ENCODE data around the gene NPEPL1.

GRCh38 chr20:58645412-58645968, 47.1 kb upstream of the NPEPL1 start:
- TF ChIP-seq MYC (IDR thresholded peaks at IDR 0.05; ENCODE audit: borderline replicate concordance, low read length) (no peak), SMC3 (IDR thresholded peaks at IDR 0.05) (no peak), CTCF (IDR thresholded peaks at IDR 0.05) (no peak), PBX3 (IDR thresholded peaks at IDR 0.05) (no peak), POLR2A (IDR thresholded peaks at IDR 0.05; ENCODE audit: low read length) (no peak), REST (IDR thresholded peaks at IDR 0.05) (no peak), RFX5 (IDR thresholded peaks at IDR 0.05) (no peak), MAX (IDR thresholded peaks at IDR 0.05) (no peak), SREBF2 (IDR thresholded peaks at IDR 0.05) (no peak), EP300 (IDR thresholded peaks at IDR 0.05) (no peak), HDAC2 (IDR thresholded peaks at IDR 0.05) (no peak)

Data from A549 (cell line).